Measurements from ENCODE around the gene ZMYND8. TPM values are rescaled to one million over a fixed set of nuclear protein-coding genes. Genes with fewer than 3 reads are reported as not detected.
A peak's percentile ranks its signal among the peaks of the same experiment; 100 is the strongest.
"Not testable (repeated sequence)": the region's sequence is repeated elsewhere in the genome, so short reads cannot be mapped to it uniquely, and the experiment has no call there.

The ZMYND8 gene
- polyA plus RNA-seq, 3 donors, result 1.4 to 13.8 (median 5.8) TPM

DNA sequence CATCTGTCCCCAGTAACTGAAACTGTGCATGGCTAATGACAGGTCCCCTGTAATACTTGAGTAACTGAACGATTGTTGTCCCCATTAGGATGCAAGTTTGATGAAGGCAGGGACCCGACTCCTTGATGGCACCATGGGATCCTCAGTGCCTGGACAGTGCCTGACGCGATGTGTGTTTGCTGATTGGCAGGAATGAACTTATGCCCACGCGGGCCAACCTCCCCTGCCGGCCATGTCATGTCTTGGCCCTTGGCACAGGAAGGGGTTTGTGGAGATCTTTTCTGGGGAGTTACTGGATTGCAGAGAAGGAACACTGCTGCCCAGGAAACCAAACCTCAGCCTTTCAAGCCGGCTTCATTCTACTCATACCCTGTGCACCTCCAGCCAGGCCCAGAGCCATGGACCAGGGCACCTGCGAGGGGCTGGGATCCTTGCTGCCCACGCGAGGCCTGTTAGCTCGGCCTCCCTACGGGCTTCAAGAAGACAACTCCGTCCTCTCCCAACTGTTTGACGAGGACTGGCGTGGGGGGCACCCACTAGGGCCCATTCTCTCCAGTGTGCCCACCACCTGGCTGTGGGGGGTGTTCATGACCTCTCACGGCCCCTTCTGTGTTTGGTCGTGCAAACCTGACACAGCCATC is 147.8 kb downstream of the ZMYND8 start:
- WGBS (ENCODE audit: insufficient coverage), result 96% methylated on average over 8 of the region's 18 CpGs

DNA sequence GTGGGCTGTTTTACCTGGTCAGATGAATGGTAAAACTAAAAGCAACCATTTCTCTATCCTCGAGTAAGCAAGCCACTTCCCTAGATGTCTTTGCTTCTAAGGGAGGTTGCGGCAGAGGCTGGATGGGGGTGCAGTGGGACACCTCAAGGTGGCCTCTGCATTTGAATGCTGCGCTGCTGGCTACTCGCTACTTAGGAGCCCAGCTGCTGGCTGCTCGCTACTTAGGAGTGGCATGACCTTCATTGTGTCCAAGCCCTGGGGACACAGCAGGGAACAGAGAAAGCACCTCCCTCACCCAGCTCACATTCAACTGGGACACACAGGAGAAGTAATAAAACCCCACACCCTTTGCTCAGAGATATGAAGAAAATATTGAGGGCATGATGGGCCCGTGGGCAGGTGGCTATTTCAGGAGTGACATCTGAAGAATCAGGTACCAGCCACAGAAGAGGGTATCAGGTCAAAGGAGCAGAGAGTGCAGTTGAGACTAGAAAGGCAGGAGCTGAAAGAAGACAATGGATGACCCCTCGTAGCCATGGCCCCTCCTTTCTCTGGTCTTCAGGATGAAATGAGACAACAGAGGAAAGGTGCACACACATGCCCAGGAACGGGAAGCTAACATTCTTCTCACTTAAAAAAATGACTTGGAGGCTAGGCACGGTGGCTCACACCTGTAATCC is 149.4 kb downstream of the ZMYND8 start:
- H3K27ac Mint-ChIP-seq, result peak overlapping the region in 3 of 7 donors; percentile 24 to 61 (median 46)
- Histone ChIP-seq H3K9ac (ENCODE audit: insufficient read depth, low read length, poor library complexity, severe bottlenecking) (no peak overlapping the region), H3K27me3 (ENCODE audit: control insufficient read depth in 2 of 2, insufficient read depth in 2 of 2, low read length in 2 of 2) (no peaks in the 10 kb centered on the region), H4K20me1 (ENCODE audit: insufficient read depth, low read length) (no peaks in the 10 kb centered on the region), H3K4me1 (ENCODE audit: control insufficient read depth in 1 of 2, insufficient read depth in 2 of 2, low read length in 2 of 2) (no peaks in the 10 kb centered on the region), H2AFZ (ENCODE audit: insufficient read depth, low read depth, low read length, poor library complexity, severe bottlenecking) (no peak overlapping the region), H3K4me3 (replicated peaks in 1 of 3; ENCODE audit: low read depth in 2 of 3, low read length in 3 of 3) (no peak overlapping the region), H3K27ac (ENCODE audit: low read depth in 1 of 2, low read length in 2 of 2) (no peak overlapping the region), H3K4me2 (replicated peaks; ENCODE audit: extremely low read depth, low read length, poor library complexity, severe bottlenecking) (no peak overlapping the region), H3K79me2 (ENCODE audit: insufficient read depth, low read length) (no peaks in the 10 kb centered on the region), H3K9me3 (replicated peaks in 1 of 2; ENCODE audit: control insufficient read depth in 1 of 2, insufficient read depth in 1 of 2, low read length in 2 of 2) (no peaks in the 10 kb centered on the region), H3K36me3 (replicated peaks in 1 of 2; ENCODE audit: control insufficient read depth in 1 of 2, insufficient read depth in 2 of 2, low read length in 2 of 2) (peaks cover 31 to 41% of the 10 kb centered on the region in 2 donors)
- peaks cover 5% of the 10 kb centered on the region for H3K4me1 Mint-ChIP-seq
- no peak for DNase-seq
- intact Hi-C loops (cut with micrococcal nuclease), result no loop called here
- TF ChIP-seq, protein P1, sequence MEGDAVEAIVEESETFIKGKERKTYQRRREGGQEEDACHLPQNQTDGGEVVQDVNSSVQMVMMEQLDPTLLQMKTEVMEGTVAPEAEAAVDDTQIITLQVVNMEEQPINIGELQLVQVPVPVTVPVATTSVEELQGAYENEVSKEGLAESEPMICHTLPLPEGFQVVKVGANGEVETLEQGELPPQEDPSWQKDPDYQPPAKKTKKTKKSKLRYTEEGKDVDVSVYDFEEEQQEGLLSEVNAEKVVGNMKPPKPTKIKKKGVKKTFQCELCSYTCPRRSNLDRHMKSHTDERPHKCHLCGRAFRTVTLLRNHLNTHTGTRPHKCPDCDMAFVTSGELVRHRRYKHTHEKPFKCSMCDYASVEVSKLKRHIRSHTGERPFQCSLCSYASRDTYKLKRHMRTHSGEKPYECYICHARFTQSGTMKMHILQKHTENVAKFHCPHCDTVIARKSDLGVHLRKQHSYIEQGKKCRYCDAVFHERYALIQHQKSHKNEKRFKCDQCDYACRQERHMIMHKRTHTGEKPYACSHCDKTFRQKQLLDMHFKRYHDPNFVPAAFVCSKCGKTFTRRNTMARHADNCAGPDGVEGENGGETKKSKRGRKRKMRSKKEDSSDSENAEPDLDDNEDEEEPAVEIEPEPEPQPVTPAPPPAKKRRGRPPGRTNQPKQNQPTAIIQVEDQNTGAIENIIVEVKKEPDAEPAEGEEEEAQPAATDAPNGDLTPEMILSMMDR (IDR thresholded peaks at IDR 0.05), result no peak
- H3K36me3 Mint-ChIP-seq, result peaks cover 23% of the 10 kb centered on the region in 2 donors
- peaks cover 0 to 9% (median 2%) of the 10 kb centered on the region in 3 donors for H3K27me3 Mint-ChIP-seq (ENCODE audit: low read depth in 3 of 3)
- H3K9me3 Mint-ChIP-seq, result peaks cover 2 to 14% (median 4%) of the 10 kb centered on the region in 7 donors
- WGBS (ENCODE audit: insufficient coverage), result 94% methylated on average over 5 of the region's 9 CpGs
- no peak overlapping the region for H3K4me3 Mint-ChIP-seq

More for the DNA sequence above, 147.8 kb downstream of the ZMYND8 start:
- no peak overlapping the region for H3K4me3 ChIP-seq (replicated peaks in 1 of 3; ENCODE audit: low read depth in 2 of 3, low read length in 3 of 3)
- H3K27ac ChIP-seq (ENCODE audit: low read depth in 1 of 2, low read length in 2 of 2), result peak overlapping the region in 1 of 2 donors; percentile 5
- DNase-seq, result no peak
- peaks cover 22 to 23% of the 10 kb centered on the region in 2 donors for H3K36me3 Mint-ChIP-seq
- peaks cover 5% of the 10 kb centered on the region for H3K4me1 Mint-ChIP-seq
- peak overlapping the region in 2 of 7 donors; percentile 48 to 72 for H3K27ac Mint-ChIP-seq
- TF ChIP-seq, protein P1 (IDR thresholded peaks at IDR 0.05), result no peak
- no peak overlapping the region for H3K4me2 ChIP-seq (replicated peaks; ENCODE audit: extremely low read depth, low read length, poor library complexity, severe bottlenecking)
- no peaks in the 10 kb centered on the region for H3K79me2 ChIP-seq (ENCODE audit: insufficient read depth, low read length)
- no peak overlapping the region for H2AFZ ChIP-seq (ENCODE audit: insufficient read depth, low read depth, low read length, poor library complexity, severe bottlenecking)
- intact Hi-C loops (cut with micrococcal nuclease), result no loop called here
- no peak overlapping the region for H3K9ac ChIP-seq (ENCODE audit: insufficient read depth, low read length, poor library complexity, severe bottlenecking)
- no peaks in the 10 kb centered on the region for H3K27me3 ChIP-seq (ENCODE audit: control insufficient read depth in 2 of 2, insufficient read depth in 2 of 2, low read length in 2 of 2)
- H3K4me1 ChIP-seq (ENCODE audit: control insufficient read depth in 1 of 2, insufficient read depth in 2 of 2, low read length in 2 of 2), result no peaks in the 10 kb centered on the region
- H3K27me3 Mint-ChIP-seq (ENCODE audit: low read depth in 3 of 3), result peaks cover 0 to 5% (median 0%) of the 10 kb centered on the region in 3 donors
- H4K20me1 ChIP-seq (ENCODE audit: insufficient read depth, low read length), result peaks cover 4% of the 10 kb centered on the region
- no peak overlapping the region for H3K4me3 Mint-ChIP-seq
- H3K9me3 ChIP-seq (replicated peaks in 1 of 2; ENCODE audit: control insufficient read depth in 1 of 2, insufficient read depth in 1 of 2, low read length in 2 of 2), result no peaks in the 10 kb centered on the region
- peaks cover 0 to 8% (median under 1%) of the 10 kb centered on the region in 7 donors for H3K9me3 Mint-ChIP-seq
- H3K36me3 ChIP-seq (replicated peaks in 1 of 2; ENCODE audit: control insufficient read depth in 1 of 2, insufficient read depth in 2 of 2, low read length in 2 of 2), result peaks cover 46 to 57% of the 10 kb centered on the region in 2 donors

DNA sequence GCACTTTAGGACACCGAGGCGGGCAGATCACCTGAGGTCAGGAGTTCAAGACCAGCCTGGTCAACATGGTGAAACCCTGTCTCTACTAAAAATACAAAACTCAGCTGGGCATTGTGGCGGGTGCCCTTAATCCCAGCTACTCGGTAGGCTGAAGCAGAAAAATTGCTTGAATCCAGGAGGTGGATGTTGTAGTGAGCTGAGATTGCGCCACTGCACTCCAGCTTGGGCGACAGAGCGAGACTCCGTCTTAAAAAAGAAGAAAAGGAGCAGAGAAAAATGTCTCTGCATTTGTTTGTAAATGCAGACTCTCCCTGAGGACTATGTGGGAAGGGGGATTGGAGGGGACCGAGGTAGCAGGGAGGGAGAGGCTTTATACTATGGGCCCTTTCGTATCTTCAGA is 149.9 kb downstream of the ZMYND8 start:
- H3K9ac ChIP-seq (ENCODE audit: insufficient read depth, low read length, poor library complexity, severe bottlenecking); H3K27me3 Mint-ChIP-seq (ENCODE audit: low read depth in 3 of 3); H3K4me2 ChIP-seq (replicated peaks; ENCODE audit: extremely low read depth, low read length, poor library complexity, severe bottlenecking); H3K4me1 Mint-ChIP-seq; intact Hi-C loops (cut with micrococcal nuclease); H3K9me3 ChIP-seq (replicated peaks in 1 of 2; ENCODE audit: control insufficient read depth in 1 of 2, insufficient read depth in 1 of 2, low read length in 2 of 2); H2AFZ ChIP-seq (ENCODE audit: insufficient read depth, low read depth, low read length, poor library complexity, severe bottlenecking); H3K27me3 ChIP-seq (ENCODE audit: control insufficient read depth in 2 of 2, insufficient read depth in 2 of 2, low read length in 2 of 2); H3K79me2 ChIP-seq (ENCODE audit: insufficient read depth, low read length); DNase-seq; H3K27ac ChIP-seq (ENCODE audit: low read depth in 1 of 2, low read length in 2 of 2); H3K4me3 ChIP-seq (replicated peaks in 1 of 3; ENCODE audit: low read depth in 2 of 3, low read length in 3 of 3); H3K4me3 Mint-ChIP-seq; H3K27ac Mint-ChIP-seq; H3K4me1 ChIP-seq (ENCODE audit: control insufficient read depth in 1 of 2, insufficient read depth in 2 of 2, low read length in 2 of 2); H4K20me1 ChIP-seq (ENCODE audit: insufficient read depth, low read length): not testable (repeated sequence)
- WGBS (ENCODE audit: insufficient coverage), result 96% methylated on average over 5 of the region's 10 CpGs
- Mint-ChIP-seq H3K36me3 (peaks cover 23% of the 10 kb centered on the region in 2 donors), H3K9me3 (peaks cover 2 to 14% (median 4%) of the 10 kb centered on the region in 7 donors)
- peaks cover 26 to 35% of the 10 kb centered on the region in 2 donors for H3K36me3 ChIP-seq (replicated peaks in 1 of 2; ENCODE audit: control insufficient read depth in 1 of 2, insufficient read depth in 2 of 2, low read length in 2 of 2)

Data from CD14-positive monocyte (primary cell).